ENCODE results near the gene HEMK1. TPM values are rescaled to one million over a fixed set of nuclear protein-coding genes. Genes with fewer than 3 reads are reported as not detected.

HEMK1 gene
- total RNA-seq, 2 experiments from 2014 or later: 12.4 to 14.6 TPM

GRCh38 chr3:50609071-50609762 is 39.9 kb downstream of the HEMK1 start:
- peaks cover 67% of the 10 kb centered on the region for H3K36me3 ChIP-seq (ENCODE audit: insufficient read depth, low read length)

GRCh38 chr3:50609763-50610085 is 40.4 kb downstream of the HEMK1 start:
- H3K27ac Mint-ChIP-seq: peak overlapping the region; percentile 93
- peak overlapping the region; percentile 87 for H3K4me3 ChIP-seq (ENCODE audit: low read length)
- peaks cover 62% of the 10 kb centered on the region for H3K36me3 ChIP-seq (ENCODE audit: insufficient read depth, low read length)
- peak overlapping the region; percentile 48 to 89 for H3K27ac ChIP-seq (ENCODE audit: low read depth in 1 of 2, low read length in 2 of 2)
- no peaks in the 10 kb centered on the region for H3K27me3 Mint-ChIP-seq
- H3K27me3 ChIP-seq (ENCODE audit: control insufficient read depth in 1 of 2, insufficient read depth in 2 of 2, low read length in 2 of 2): no peaks in the 10 kb centered on the region
- H3K9me3 Mint-ChIP-seq: no peaks in the 10 kb centered on the region
- H3K4me1 ChIP-seq (ENCODE audit: insufficient read depth, low read length): peaks cover 94% of the 10 kb centered on the region
- H3K4me3 Mint-ChIP-seq: peak overlapping the region; percentile 96
- DNase-seq (peak in 1 of 14 experiments; percentile 43), ATAC-seq (ENCODE audit: poor library complexity) (no peak)
- POLR2A ChIA-PET: interaction anchor here (0.9 to 20.8 kb wide), 9 partner anchors 9 to 776 kb away, joined by 3 to 446 read pairs (median 4); partner anchors contain the start of genes C3orf18, CYB561D2, HEMK1 and MANF
- intact Hi-C loops (cut with DNase I, micrococcal nuclease): loop anchor here (2.0 to 10.0 kb wide), 4 partner anchors 17 to 415 kb away; partner anchors contain the start of gene ZMYND10 (in 2 of the 2)
- H3K36me3 Mint-ChIP-seq (ENCODE audit: low read depth): peaks cover 60% of the 10 kb centered on the region
- CTCF ChIA-PET: interaction anchor here (1.0 to 9.7 kb wide), 6 partner anchors 8 to 67 kb away, joined by 3 to 234 read pairs (median 6); partner anchors contain the start of genes C3orf18 and HEMK1
- TF ChIP-seq CTCF (IDR thresholded peaks at IDR 0.05): no peak
- H3K9me3 ChIP-seq (ENCODE audit: control insufficient read depth in 1 of 2, insufficient read depth in 1 of 2, low read length in 2 of 2): no peaks in the 10 kb centered on the region
- peaks cover 85% of the 10 kb centered on the region for H3K4me1 Mint-ChIP-seq (ENCODE audit: low read depth)

More at GRCh38 chr3:50609071-50609762, 39.9 kb downstream of the HEMK1 start:
- Mint-ChIP-seq H3K36me3 (ENCODE audit: low read depth) (peaks cover 63% of the 10 kb centered on the region), H3K27me3 (no peaks in the 10 kb centered on the region), H3K4me1 (ENCODE audit: low read depth) (peaks cover 89% of the 10 kb centered on the region), H3K4me3 (peak overlapping the region; percentile 96), H3K27ac (peak overlapping the region; percentile 93), H3K9me3 (no peaks in the 10 kb centered on the region)
- ChIA-PET CTCF (interaction anchor here (1.4 to 9.7 kb wide), 4 partner anchors 11 to 39 kb away, joined by 3 to 234 read pairs (median 60); partner anchors contain the start of genes C3orf18 and HEMK1), POLR2A (interaction anchor here (0.8 to 20.8 kb wide), 10 partner anchors 9 to 776 kb away, joined by 3 to 446 read pairs (median 4); partner anchors contain the start of genes C3orf18, CYB561D2, HEMK1 and MANF)
- intact Hi-C loops (cut with DNase I, micrococcal nuclease): no loop called here
- TF ChIP-seq CTCF (IDR thresholded peaks at IDR 0.05): no peak
- H3K27ac ChIP-seq (ENCODE audit: low read depth in 1 of 2, low read length in 2 of 2): peak overlapping the region; percentile 51 to 61
- no peaks in the 10 kb centered on the region for H3K9me3 ChIP-seq (ENCODE audit: control insufficient read depth in 1 of 2, insufficient read depth in 1 of 2, low read length in 2 of 2)
- H3K27me3 ChIP-seq (ENCODE audit: control insufficient read depth in 1 of 2, insufficient read depth in 2 of 2, low read length in 2 of 2): no peaks in the 10 kb centered on the region
- DNase-seq: no peak
- H3K4me1 ChIP-seq (ENCODE audit: insufficient read depth, low read length): peaks cover 95% of the 10 kb centered on the region
- no peak for ATAC-seq (ENCODE audit: poor library complexity)
- peak overlapping the region; percentile 87 for H3K4me3 ChIP-seq (ENCODE audit: low read length)

- H3K4me1 ChIP-seq (ENCODE audit: insufficient read depth, low read length): peaks cover 88% of the 10 kb centered on the region
- H3K4me3 Mint-ChIP-seq: peak overlapping the region; percentile 96
- ChIA-PET POLR2A (interaction anchor here (0.9 to 20.8 kb wide), 9 partner anchors 10 to 775 kb away, joined by 3 to 446 read pairs (median 4); partner anchors contain the start of genes C3orf18, CYB561D2, HEMK1 and MANF), CTCF (interaction anchor here (0.5 to 9.7 kb wide), 8 partner anchors 9 to 430 kb away, joined by 3 to 234 read pairs (median 4); partner anchors contain the start of genes C3orf18 and HEMK1)
- H3K27me3 Mint-ChIP-seq: no peaks in the 10 kb centered on the region
- H3K36me3 ChIP-seq (ENCODE audit: insufficient read depth, low read length): peaks cover 56% of the 10 kb centered on the region
- H3K27me3 ChIP-seq (ENCODE audit: control insufficient read depth in 1 of 2, insufficient read depth in 2 of 2, low read length in 2 of 2): no peaks in the 10 kb centered on the region
- peak overlapping the region; percentile 93 for H3K27ac Mint-ChIP-seq
- peaks cover 56% of the 10 kb centered on the region for H3K36me3 Mint-ChIP-seq (ENCODE audit: low read depth)
- no peaks in the 10 kb centered on the region for H3K9me3 Mint-ChIP-seq
- peak overlapping the region; percentile 87 for H3K4me3 ChIP-seq (ENCODE audit: low read length)
- peak overlapping the region; percentile 48 to 89 for H3K27ac ChIP-seq (ENCODE audit: low read depth in 1 of 2, low read length in 2 of 2)
- no peaks in the 10 kb centered on the region for H3K9me3 ChIP-seq (ENCODE audit: control insufficient read depth in 1 of 2, insufficient read depth in 1 of 2, low read length in 2 of 2)
- H3K4me1 Mint-ChIP-seq (ENCODE audit: low read depth): peaks cover 79% of the 10 kb centered on the region
- DNase-seq: peak in 4 of 14 experiments; percentile 25 to 57 (median 56)
- TF ChIP-seq CTCF (IDR thresholded peaks at IDR 0.05): no peak
- ATAC-seq (ENCODE audit: poor library complexity): no peak
- intact Hi-C loops (cut with DNase I, micrococcal nuclease): loop anchor here (2.0 to 10.0 kb wide), 4 partner anchors 18 to 414 kb away; partner anchors contain the start of gene ZMYND10 (in 2 of the 2)
Observed at GRCh38 chr3:50610181-50610971, 41.1 kb downstream of the HEMK1 start.

Measured in CD4-positive, alpha-beta T cell (primary cell).